Dedifferentiated amniotic fluid mesenchymal stem cell (primary cell): ENCODE results near the gene SLC16A2.
"Not testable (repeated sequence)": the region's sequence is repeated elsewhere in the genome, so short reads cannot be mapped to it uniquely, and the experiment has no call there.

Source experiments
- DNase-seq: peaks from one replicate; pipeline ENCODE4 v3.0.0-alpha.2; 2016; ENCODE audit errors: extremely low spot score

SLC16A2 gene

DNA sequence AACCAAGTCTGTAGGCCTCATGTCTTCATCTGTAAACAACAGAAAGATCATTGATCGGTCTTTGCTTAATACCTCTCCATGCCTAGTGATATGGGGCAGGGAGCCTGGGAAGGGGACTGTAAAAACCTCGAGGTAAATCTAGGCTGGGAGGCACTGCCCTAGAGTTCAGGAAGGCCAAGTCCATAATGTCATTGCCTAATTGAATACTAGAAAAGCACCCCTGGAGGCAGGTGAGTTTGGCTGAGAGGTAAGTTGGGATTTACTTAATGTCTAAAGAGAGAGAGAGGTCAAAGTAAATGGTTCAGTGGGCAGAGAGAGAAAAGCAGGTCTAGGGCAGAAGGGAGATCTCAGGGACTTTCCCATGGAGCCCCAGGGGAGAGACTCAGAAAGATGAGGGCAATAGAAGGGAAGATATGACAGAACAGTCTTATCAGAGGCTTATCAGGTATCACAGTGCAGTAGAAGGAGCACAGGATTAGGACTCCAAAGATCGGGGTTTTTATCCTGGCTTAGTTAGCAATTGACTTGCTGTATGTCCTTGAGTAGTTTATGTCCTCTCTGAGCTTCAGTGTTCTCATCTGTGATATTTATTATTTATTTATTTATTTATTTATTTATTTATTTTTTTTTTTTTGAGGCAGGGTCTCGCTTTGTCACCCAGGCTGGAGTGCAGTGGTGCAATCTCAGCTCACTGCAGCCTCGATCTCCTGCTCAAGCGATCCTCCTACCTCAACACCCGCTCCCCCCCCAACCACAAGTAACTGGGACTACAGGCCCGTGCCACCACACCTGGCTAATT is 85.2 kb downstream of the SLC16A2 start:
- no peak for DNase-seq

DNA sequence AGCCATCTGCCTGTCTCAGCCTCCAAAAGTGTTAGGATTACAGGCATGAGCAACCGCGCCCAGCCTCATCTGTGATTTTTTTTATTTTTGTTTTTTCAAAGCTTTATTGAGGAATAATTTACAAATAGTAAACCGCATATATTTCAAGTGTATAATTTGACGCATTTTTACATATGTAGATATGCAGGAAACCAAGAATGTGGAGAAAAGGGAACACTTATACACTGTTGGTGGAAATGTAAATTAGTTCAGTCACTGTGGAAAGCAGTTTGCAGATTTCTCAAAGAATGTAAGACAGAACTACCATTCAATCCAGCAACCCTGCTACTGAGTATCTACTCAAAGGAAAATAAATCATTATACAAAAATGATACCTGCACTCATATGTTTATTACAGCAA is 85.9 kb downstream of the SLC16A2 start:
- DNase-seq, result no peak

DNA sequence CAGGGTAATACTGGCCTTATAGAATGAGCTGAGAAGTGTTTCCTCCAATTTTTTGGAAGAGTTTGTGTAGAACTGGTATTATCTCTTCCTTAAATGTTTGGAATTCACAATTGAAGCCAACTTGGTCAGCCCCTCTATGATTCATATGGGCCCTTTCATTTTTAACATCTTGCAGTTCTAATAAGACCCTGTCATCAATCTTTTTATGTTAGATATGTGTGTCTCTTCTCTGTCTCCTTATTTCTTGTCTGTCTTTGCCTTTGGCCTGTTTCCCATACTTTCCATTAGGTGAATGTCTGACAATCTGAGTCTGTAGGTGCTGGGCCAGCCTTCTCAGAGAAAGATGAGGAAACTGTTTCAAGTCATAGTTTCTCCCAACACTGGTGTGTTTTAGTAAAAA is 88.7 kb downstream of the SLC16A2 start:
- DNase-seq, result no peak

DNA sequence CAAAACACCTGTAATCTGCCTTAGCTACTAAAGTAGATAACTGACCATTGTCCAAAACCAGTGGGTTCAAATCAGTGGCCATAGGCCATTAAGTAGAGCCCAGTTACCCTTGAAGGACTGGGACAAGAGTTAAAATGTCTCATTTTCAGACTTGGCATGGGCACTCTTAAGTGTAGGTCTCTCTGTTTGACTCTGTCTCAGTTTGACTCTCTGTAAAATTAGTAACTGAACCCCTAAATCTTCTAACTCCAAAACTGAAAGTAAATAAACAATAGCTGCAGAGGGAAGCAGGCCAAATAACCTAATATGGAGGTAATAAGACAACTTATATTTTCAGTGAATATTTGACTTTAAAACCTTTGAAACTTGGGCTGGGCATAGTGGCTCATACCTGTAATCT is 89.1 kb downstream of the SLC16A2 start:
- DNase-seq, result no peak

DNA sequence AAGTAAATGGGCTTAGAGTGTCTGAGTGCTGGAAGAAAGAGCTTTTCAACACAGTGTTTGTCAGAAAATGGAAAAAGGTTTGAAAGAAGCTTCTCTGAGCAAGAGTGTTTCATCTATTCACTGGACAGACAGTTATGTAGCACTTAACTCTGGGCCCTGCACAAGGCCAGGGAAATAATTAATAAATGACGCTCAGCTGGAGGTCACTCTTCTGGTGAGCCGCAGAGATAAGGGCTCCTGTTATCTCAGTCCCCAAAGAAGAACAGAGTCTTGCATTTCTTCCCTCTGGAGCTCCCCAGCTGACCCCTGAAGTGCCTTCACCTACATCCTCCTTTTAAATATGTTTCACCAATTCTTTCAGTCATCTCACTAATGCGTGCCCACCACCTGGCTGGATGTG is 90.4 kb downstream of the SLC16A2 start:
- DNase-seq, result no peak

DNA sequence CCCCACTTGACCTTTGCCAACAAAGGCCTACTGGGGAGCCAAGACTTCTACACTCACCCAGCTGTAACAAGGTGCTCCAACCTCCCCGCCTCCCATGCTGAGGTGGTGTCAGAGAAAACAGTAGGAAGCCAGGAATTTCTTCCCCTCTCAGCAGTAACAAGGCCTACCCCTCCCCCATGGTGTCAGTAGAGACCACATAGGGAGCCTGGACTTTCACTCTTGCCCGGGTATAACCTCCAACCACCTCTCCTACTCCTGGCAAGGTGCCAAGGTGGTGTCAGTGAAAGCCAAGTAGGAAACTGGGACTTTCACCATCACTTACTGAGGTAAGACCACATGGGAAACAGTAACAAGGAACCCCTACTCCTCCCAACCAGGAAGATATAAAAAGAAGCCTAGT is 93.1 kb downstream of the SLC16A2 start:
- DNase-seq, result no peak

DNA sequence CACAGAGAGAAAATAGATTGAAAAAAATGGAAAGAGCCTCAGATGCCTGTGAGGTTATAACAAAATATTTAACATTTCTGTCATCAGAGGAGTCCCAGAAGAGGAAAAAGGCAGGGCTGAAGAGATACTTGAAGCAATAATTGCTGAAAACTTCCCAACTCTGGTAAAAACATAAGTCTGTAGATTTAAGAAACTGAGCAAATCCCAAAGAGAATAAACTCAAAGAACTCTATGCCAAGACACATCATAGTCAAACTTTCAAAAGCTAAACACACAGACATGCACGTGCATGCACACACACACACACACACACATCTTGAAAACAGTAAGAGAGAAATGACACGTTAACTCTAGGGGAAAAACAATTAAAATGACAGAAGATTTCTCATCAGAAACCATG is 94.1 kb downstream of the SLC16A2 start:
- DNase-seq, result no peak

DNA sequence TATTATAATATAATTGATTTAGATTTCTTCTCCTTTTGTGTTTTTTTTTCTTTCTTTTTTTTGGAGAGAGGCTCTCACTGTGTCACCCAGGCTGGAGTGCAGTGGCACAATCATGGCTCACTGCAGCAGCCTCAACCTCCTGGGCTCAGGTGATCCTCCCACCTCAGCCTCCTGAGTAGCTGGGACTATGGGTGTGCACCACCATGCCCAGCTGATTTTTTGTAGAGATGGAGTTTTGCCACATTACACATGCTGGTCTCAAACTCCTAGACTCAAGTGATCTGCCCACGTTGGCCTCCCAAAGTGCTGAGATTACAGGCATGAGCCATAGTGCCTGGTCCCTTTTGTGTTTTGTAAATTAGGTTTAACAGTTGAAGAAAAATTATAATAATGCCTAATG is 94.7 kb downstream of the SLC16A2 start:
- DNase-seq, result not testable (repeated sequence)

DNA sequence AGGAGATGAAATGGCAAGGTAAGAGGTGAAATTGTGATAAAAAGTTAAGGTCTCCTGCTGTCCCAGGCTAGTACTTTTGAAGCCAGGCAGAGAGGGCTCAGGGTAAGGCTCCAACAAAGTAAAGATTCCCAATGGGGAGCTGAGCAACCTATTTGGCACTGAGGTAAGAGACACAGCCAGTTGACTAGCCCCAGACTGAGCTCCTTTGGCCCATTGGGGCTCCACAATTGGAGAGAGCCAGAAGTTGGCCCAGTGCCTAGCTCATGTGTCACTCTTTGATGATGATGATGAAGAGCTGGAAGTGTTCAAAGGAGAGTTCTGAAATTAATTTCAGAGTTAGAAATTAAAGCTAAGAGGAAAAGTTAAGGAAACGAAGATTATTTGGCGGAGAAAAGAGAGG is 98.6 kb downstream of the SLC16A2 start:
- DNase-seq, result no peak

DNA sequence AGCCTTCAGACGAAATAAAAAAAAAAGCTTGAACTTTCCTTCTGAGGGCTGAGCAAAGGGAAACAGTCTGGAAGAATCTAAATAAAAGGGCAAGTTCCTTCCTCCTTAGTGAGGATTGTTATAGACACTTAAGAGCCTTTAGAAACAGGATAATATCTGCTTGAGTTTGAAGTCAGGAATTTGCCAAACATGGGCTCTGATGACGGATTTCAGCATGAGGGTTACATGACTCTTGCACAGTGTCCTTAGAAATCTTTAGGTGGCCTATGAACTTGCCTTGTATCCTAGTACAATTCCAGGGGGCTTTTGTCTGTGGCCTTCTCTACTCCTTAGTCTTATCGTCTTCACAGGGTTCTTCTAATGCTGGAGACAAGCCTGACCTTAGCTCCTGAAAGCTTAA is 99.0 kb downstream of the SLC16A2 start:
- DNase-seq, result no peak

DNA sequence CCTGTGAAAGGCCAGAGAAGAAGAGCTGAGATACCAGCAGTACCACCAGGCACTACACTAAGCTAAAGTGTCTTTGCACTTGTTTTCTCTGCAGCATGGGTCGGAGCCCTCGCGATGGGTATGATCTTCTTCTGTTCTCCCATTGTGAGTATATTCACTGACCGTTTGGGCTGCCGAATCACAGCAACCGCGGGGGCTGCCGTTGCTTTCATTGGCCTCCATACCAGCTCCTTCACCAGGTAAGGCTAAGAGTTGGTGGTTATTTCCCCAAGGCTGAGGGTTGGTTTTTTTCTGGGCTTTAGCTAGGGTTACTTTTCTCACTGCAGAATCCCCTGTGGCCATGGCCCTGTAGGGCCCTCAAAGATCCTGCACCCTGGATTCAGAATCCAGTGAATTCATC is 99.6 kb downstream of the SLC16A2 start:
- DNase-seq, result no peak

DNA sequence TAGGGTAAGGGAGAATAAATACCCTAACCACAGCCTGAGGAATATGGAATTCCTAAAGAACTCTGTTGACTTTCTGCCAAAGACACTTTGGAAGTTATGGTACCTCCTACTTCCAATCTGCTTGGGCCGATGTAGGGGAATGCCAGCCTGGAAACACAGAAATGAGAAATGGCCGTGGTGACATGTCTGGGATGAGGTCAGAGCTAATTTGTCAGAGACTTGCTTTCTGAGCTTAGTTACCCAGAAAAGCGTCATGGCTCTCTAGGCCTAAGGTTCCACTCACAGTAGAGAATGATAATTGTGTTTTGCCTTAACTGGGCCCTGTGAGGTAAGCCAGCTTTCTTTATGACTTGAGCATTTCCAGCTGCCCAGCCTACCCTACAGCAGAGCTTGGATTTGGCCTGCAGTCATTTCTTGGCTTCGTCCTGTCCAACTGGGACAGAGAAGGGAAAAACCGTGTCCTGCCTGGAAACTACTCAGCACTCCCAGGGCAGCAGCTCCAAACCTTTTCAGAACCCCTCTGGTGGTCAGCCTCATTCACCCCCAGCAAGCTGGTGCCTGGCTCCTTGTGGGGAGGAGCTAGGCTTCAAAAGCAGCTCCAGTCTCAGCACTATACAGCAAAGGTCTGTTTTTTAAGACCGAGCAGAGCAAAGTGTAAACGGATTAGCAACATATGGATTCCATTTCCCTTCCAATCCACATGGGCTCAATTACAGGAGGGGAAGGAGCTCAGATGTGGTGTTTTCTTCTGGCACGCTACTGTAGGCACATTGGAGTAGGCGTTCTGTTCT is 100.9 kb downstream of the SLC16A2 start:
- DNase-seq, result peak; percentile 31

DNA sequence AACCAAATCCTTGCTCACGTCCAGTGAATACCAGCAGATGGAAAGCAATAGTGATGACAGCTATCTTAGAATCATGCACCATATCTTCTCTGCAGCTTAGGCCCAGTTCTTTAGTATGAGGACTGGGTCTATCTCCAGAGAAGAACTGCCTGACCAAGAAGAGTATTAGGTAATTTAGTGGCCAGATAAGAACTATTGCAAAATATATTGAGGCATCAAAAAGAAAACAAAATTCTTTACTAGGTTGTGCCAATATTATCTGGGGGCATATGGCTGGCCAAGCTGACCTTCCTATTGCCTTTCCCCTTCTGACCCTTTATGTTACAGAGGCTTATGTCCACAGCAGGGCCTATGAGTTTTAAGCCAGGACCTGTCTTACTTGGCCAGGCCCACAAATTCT is 101.9 kb downstream of the SLC16A2 start:
- DNase-seq, result no peak

DNA sequence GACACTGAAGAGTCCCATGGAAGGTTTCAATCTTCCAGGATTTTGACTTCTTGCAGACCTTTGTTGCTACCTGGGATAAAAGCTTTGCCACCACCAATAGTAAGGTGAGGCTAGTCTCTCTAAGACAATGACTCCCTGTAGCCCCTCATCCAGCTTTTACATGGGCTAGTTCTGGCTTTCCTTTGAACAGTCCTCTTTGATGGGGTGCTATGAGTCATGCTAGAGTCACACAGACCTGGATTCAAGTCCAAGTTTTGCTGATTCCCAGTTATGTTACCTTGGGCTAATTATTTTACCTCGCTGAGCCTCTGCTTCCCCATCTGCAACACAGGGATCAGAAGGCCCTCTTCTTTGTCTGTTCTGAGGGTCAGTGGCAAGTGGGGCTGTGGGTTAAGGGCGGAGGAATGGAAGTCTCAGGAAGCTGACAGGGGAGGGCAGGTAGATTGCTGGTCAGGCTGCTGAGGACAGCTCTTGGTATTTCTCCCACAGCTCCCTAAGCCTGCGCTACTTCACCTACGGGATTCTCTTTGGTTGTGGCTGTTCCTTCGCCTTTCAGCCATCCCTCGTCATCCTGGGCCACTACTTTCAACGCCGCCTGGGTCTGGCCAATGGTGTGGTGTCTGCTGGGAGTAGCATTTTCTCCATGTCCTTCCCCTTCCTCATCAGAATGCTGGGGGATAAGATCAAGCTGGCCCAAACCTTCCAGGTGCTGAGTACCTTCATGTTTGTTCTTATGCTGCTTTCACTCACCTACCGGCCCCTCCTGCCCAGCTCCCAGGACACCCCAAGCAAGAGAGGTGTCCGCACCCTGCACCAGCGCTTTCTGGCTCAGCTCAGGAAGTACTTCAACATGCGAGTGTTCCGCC is 102.8 kb downstream of the SLC16A2 start:
- no peak for DNase-seq

DNA sequence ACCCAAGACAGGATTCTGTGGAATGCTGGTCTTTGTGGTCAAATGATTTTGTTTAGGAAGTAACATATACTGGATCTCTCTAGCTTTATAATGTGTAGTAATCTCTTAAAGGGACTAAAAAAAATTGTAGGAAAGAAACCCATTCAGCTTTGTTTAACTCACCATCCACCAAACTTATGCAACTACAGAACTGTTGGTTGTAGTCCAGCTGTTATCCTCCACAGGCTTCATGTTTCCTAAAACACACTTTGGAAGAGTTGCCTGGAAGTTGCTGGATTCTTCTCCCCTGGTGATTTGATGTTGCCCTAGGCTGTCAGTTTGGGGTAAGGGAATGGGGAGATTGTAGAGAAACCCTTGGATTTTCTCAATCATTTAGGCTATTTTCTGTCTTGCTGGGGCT is 103.8 kb downstream of the SLC16A2 start:
- DNase-seq, result peak; percentile 16

DNA sequence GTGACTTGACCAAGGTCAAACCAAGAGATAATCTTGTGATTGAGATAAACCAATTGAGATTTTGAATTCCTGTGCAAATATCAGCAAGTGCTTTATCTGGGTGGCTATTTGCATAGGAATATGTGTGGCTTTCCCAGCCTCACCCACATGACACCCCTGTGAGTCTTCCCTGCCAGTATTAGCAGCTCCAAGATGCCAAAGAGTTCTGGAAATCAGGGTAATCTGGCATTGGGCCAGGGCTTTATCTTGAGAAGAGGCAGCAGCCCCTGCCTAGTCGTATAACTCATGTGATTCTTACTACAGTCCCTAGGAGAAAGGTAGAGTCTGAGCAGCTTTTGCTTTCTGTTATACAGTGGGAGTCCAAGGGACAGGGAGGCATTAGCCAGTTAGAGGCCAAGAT is 105.5 kb downstream of the SLC16A2 start:
- no peak for DNase-seq

DNA sequence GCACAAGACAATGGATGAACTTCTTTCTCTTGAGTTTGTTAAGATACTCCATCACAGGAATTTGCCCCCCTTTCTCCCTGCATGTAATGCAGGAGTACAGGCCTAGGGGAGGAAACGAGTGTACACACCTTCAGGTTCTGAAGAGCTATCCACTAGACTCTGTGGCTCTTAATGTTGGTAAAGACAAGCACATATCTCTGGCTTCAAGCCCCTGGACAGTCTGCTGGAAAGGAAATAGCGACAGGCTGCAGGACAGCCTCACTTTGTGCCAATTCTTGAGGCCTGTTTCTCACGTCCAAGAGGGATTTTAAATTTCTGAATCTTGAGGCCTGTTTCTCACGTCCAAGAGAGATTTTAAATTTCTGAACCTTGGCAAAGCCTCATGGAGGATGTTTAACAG is 106.1 kb downstream of the SLC16A2 start:
- no peak for DNase-seq

DNA sequence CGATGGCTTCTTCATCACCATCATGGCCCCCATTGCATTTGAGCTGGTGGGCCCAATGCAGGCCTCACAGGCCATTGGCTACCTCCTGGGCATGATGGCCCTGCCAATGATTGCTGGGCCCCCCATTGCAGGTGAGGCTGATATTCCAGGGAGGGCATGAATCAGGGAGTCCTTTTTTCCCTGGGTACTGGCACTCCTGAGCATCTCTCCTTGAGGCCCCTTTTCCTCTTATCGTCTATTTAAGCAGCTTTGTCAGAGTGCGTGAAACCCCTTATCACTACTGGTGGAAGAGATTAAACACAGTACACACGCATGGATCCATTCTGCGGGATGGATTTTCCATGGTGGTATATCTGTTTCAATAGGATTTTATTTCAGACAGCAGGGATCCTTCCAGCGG is 108.0 kb downstream of the SLC16A2 start:
- DNase-seq, result no peak

DNA sequence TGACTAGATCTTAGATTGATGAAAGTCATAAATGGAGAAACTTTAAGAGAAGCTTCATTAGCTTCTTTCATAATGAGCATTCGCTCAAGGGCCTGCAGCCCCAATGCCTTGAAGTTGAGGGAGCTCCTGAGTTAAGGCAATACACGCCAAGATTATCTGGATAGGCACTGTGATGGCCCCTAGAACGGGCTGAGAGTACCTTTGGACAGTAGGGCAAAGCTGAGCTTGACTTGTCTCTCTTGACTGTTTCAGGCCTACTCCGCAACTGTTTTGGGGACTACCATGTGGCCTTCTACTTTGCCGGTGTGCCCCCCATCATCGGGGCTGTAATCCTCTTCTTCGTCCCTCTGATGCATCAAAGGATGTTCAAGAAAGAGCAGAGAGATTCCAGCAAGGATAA is 109.8 kb downstream of the SLC16A2 start:
- no peak for DNase-seq

DNA sequence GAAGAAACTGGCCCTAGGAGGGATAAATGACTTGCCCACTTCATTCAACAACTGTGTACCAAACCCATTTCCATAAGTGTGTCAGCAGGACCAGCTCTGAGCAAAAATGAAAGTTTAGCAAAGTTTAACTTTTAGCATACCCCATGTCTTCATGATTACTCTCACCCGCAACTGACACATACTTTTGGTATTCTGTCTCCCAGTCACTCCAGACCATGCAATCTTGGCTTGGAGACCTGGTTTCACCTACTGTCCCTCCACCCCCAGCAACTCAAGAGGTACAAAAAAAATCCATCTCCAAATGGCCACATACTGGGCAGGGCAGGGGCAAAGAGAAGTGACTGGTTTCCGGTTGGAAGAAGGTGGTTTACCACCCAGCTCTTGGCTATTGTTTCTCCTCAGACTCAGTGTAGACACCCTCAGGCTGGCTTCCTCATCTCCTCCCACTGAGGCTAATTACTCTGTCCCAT is 113.3 kb downstream of the SLC16A2 start:
- no peak for DNase-seq

DNA sequence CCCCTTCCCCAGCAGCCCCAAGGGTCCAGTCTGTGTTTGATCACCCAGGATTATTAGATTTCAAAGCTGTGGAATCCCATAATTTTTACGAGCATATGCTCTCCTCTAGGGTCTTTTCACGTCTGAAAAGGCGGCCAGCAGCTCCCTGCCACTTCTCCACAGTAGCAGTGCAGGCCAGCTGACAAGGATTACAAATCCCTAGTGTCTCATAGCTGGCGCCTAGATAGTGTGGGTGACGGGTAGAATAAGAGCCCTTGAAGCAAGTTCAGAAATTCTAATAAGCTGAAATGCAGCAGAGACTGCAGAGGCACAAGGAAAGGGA is 113.8 kb downstream of the SLC16A2 start:
- DNase-seq, result no peak

DNA sequence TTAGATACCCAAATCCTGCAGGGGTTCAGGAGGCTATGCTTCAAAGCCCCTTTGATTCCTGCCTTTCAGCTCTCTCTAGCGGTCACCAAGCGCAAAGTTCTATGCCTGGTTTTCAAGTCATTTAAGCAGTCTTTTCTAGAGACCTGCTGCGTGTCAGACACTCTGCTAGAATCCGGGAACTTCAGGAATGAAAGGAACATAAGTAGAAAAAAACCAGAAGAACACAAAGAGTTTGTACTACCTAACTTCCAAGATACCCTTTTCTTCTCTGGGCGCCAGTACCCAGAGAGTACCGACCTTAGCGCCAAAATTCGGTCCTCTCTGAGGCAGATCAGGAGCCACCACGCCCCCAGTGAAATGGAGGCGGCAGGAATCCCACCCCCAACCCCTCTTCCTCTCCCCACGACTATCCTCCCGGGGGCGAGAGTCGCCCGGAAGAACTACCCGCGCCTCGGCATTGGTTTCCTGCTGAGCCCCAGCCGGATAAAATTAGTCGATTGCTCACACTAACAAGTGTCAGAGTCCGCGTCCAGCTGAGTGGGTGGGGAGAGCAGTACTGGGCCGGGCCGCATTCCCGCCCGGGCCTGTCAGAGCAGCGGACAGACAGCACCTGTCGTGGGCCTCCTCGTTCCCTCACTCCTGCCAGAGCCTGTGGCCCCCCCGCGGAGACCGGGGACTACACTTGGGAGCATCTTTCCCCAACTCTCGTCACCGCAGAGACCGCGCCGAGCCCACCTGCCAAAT is 114.3 kb downstream of the SLC16A2 start:
- DNase-seq, result peak; percentile 51
